Hematopoietic multipotent progenitor cell treated with erythropoietin and hydrocortisone succinate and interleukin-3 and kit ligand, for 17 days (in vitro differentiated cells): Measurements from ENCODE around the gene TRUB1.

Experiments used
- DNase-seq: peaks from one replicate; pipeline ENCODE4 v3.0.0-alpha.2; 2015; ENCODE audit warnings: low spot score

Gene TRUB1

GRCh38 chr10:114982989-114983388 is 45.0 kb downstream of the TRUB1 start:
- no peak for DNase-seq

- no peak for DNase-seq
Observed at GRCh38 chr10:114987995-114988394, 50.0 kb downstream of the TRUB1 start.

- DNase-seq: no peak
Observed at GRCh38 chr10:114990586-114990985, 52.6 kb downstream of the TRUB1 start.

GRCh38 chr10:114990991-114991390 is 53.0 kb downstream of the TRUB1 start:
- DNase-seq: no peak

GRCh38 chr10:114992189-114992775 is 54.3 kb downstream of the TRUB1 start:
- DNase-seq: no peak

- no peak for DNase-seq
Observed at GRCh38 chr10:114995468-114996247, 57.7 kb downstream of the TRUB1 start.

- no peak for DNase-seq
Observed at GRCh38 chr10:114996542-114996941, 58.5 kb downstream of the TRUB1 start.

GRCh38 chr10:114998993-114999392 is 61.0 kb downstream of the TRUB1 start:
- DNase-seq: no peak

GRCh38 chr10:115001506-115002381 is 63.7 kb downstream of the TRUB1 start:
- no peak for DNase-seq

- no peak for DNase-seq
Observed at GRCh38 chr10:115003396-115003795, 65.4 kb downstream of the TRUB1 start.

- DNase-seq: no peak
Observed at GRCh38 chr10:115004236-115004862, 66.4 kb downstream of the TRUB1 start.

GRCh38 chr10:115005771-115006170 is 67.8 kb downstream of the TRUB1 start:
- no peak for DNase-seq

GRCh38 chr10:115018185-115018931 is 80.4 kb downstream of the TRUB1 start:
- DNase-seq: no peak

GRCh38 chr10:115020449-115020848 is 82.5 kb downstream of the TRUB1 start:
- DNase-seq: no peak

GRCh38 chr10:115022733-115023132 is 84.7 kb downstream of the TRUB1 start:
- DNase-seq: no peak

- DNase-seq: no peak
Observed at GRCh38 chr10:115023715-115024114, 85.7 kb downstream of the TRUB1 start.

GRCh38 chr10:115024371-115024770 is 86.4 kb downstream of the TRUB1 start:
- no peak for DNase-seq

- DNase-seq: no peak
Observed at GRCh38 chr10:115026056-115026745, 88.2 kb downstream of the TRUB1 start.

GRCh38 chr10:115026746-115027140 is 88.7 kb downstream of the TRUB1 start:
- no peak for DNase-seq
